Measurements from ENCODE around the gene KMT5C. TPM values are rescaled to one million over a fixed set of nuclear protein-coding genes. Genes with fewer than 3 reads are reported as not detected.

KMT5C gene
- total RNA-seq, 1 donor from 2014 or later, result 32.9 TPM

GRCh38 chr19:55305983-55306562 lies 33.6 kb upstream of the KMT5C start:
- H3K36me3 Mint-ChIP-seq, result peaks cover 12% of the 10 kb centered on the region
- H3K9me3 Mint-ChIP-seq, result no peaks in the 10 kb centered on the region
- TF ChIP-seq CTCF (conservative IDR thresholded peaks at IDR 0.05), result no peak
- no peak overlapping the region for H3K4me3 Mint-ChIP-seq
- no peaks in the 10 kb centered on the region for H3K27me3 Mint-ChIP-seq
- no peak for DNase-seq (ENCODE audit: extremely low spot score, unreplicated experiment)
- peaks cover 5% of the 10 kb centered on the region for H3K4me1 Mint-ChIP-seq (ENCODE audit: unreplicated experiment)
- no peak overlapping the region for H3K27ac Mint-ChIP-seq

DNA sequence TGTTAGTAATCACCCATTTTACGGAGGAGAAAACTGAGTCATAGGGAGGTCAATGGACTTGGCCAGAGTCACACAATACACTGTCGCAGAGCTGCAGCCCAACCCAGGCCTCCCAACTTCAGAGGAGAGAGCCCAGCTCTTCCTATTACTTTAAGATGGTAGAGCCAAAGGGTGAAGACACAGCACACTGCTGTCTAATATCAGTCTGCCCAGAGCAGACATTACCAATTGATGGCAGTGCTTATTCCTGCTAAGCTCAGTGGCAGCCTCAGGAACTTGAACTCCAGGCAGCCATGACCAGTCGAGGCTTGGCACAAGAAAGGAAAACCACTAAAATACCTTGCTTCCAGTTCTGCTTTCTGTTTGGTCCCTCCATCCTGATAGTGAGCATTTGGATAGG lies 33.0 kb upstream of the KMT5C start:
- DNase-seq (ENCODE audit: extremely low spot score, unreplicated experiment), result no peak
- Mint-ChIP-seq H3K36me3 (peaks cover 12% of the 10 kb centered on the region), H3K27me3 (no peaks in the 10 kb centered on the region), H3K4me3 (no peak overlapping the region), H3K9me3 (no peaks in the 10 kb centered on the region), H3K27ac (no peak overlapping the region), H3K4me1 (ENCODE audit: unreplicated experiment) (peaks cover 3% of the 10 kb centered on the region)
- no peak for TF ChIP-seq CTCF (conservative IDR thresholded peaks at IDR 0.05)

DNA sequence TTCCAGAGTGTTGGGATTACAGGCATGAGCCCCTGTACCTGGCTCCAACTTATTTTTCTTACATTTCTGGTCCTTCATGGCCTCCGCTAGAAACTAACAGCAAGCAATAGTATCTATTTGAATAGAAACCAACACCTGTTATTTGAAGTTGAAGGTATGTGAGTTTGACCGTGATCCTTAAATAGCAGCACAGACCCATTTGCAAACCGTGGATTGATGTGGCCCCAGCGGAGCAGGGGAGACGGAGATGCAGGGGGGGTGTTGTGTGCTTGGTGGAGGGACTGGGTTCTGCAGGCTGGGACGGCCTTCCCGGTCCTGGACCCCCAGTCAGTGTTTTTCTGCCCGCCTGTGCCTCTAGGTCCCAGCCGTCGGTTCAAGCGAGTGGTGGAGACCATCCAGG lies 31.4 kb upstream of the KMT5C start:
- H3K36me3 Mint-ChIP-seq, result peaks cover 9% of the 10 kb centered on the region

GRCh38 chr19:55309448-55309847 lies 30.2 kb upstream of the KMT5C start:
- Mint-ChIP-seq H3K4me3 (no peak overlapping the region), H3K27me3 (no peaks in the 10 kb centered on the region), H3K4me1 (ENCODE audit: unreplicated experiment) (peaks cover 7% of the 10 kb centered on the region), H3K36me3 (peaks cover 12% of the 10 kb centered on the region), H3K9me3 (no peaks in the 10 kb centered on the region), H3K27ac (no peak overlapping the region)
- TF ChIP-seq CTCF (conservative IDR thresholded peaks at IDR 0.05), result no peak
- no peak for DNase-seq (ENCODE audit: extremely low spot score, unreplicated experiment)

More for the DNA sequence above, 31.4 kb upstream of the KMT5C start:
- no peak for TF ChIP-seq CTCF (conservative IDR thresholded peaks at IDR 0.05)
- H3K9me3 Mint-ChIP-seq, result no peaks in the 10 kb centered on the region
- DNase-seq (ENCODE audit: extremely low spot score, unreplicated experiment), result no peak
- peaks cover 3% of the 10 kb centered on the region for H3K4me1 Mint-ChIP-seq (ENCODE audit: unreplicated experiment)
- no peaks in the 10 kb centered on the region for H3K27me3 Mint-ChIP-seq
- H3K27ac Mint-ChIP-seq, result no peak overlapping the region
- H3K4me3 Mint-ChIP-seq, result no peak overlapping the region

GRCh38 chr19:55310498-55310897 lies 29.2 kb upstream of the KMT5C start:
- H3K36me3 Mint-ChIP-seq, result peaks cover 9% of the 10 kb centered on the region
- H3K27me3 Mint-ChIP-seq, result no peaks in the 10 kb centered on the region
- no peak for TF ChIP-seq CTCF (conservative IDR thresholded peaks at IDR 0.05)
- no peak for DNase-seq (ENCODE audit: extremely low spot score, unreplicated experiment)
- no peak overlapping the region for H3K4me3 Mint-ChIP-seq
- H3K4me1 Mint-ChIP-seq (ENCODE audit: unreplicated experiment), result peaks cover 7% of the 10 kb centered on the region
- H3K9me3 Mint-ChIP-seq, result no peaks in the 10 kb centered on the region
- H3K27ac Mint-ChIP-seq, result no peak overlapping the region

GRCh38 chr19:55311397-55311796 lies 28.3 kb upstream of the KMT5C start:
- H3K27me3 Mint-ChIP-seq, result no peaks in the 10 kb centered on the region
- H3K36me3 Mint-ChIP-seq, result peaks cover 7% of the 10 kb centered on the region
- TF ChIP-seq CTCF (conservative IDR thresholded peaks at IDR 0.05), result no peak

More at GRCh38 chr19:55311397-55311796, 28.3 kb upstream of the KMT5C start:
- no peaks in the 10 kb centered on the region for H3K9me3 Mint-ChIP-seq
- DNase-seq (ENCODE audit: extremely low spot score, unreplicated experiment), result no peak
- peaks cover 7% of the 10 kb centered on the region for H3K4me1 Mint-ChIP-seq (ENCODE audit: unreplicated experiment)
- no peak overlapping the region for H3K27ac Mint-ChIP-seq
- no peak overlapping the region for H3K4me3 Mint-ChIP-seq

Data from type B pancreatic cell (in vitro differentiated cells).